ENCODE results near the gene MAMLD1. TPM values are rescaled to one million over a fixed set of nuclear protein-coding genes. Genes with fewer than 3 reads are reported as not detected.

The MAMLD1 gene
- total RNA-seq, 2 donors from 2014 or later: 0.56 to 3.3 TPM

DNA sequence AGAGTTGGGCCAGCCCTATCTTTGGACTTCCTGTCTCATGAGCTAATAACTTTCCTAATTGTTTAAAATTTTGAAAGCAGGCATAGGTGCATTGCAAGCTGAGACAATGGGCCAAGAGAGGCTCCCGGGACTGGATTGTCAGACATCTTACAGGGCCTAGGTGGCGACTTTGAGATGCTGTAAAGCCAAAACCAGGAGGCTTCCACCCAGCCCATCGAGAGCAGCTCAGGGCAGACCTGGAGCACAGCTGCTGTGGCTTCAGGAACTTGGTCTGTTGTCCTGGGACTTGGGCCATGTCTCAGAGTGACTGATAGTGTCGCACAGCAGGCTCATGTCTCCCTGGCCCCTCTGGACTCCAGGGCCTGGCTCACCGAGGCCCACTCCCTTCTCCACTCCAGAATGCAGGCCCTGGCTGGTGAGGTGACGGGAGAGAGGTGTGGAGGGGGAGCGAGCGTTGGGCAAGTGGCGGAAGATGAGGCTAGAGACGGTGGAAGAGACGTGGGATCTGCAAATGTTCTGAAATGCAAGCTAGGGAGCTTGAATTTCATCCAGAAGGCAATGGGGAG, 181.2 kb downstream of the MAMLD1 start:
- no peaks in the 10 kb centered on the region for H3K27me3 ChIP-seq
- peaks cover 0 to 17% of the 10 kb centered on the region in 2 donors for H3K4me1 ChIP-seq
- H3K27ac ChIP-seq: peak overlapping the region in 1 of 2 donors; percentile 1
- DNase-seq (ENCODE audit: low spot score): no peak
- H3K4me3 ChIP-seq: no peak overlapping the region
- TF ChIP-seq, protein P1, sequence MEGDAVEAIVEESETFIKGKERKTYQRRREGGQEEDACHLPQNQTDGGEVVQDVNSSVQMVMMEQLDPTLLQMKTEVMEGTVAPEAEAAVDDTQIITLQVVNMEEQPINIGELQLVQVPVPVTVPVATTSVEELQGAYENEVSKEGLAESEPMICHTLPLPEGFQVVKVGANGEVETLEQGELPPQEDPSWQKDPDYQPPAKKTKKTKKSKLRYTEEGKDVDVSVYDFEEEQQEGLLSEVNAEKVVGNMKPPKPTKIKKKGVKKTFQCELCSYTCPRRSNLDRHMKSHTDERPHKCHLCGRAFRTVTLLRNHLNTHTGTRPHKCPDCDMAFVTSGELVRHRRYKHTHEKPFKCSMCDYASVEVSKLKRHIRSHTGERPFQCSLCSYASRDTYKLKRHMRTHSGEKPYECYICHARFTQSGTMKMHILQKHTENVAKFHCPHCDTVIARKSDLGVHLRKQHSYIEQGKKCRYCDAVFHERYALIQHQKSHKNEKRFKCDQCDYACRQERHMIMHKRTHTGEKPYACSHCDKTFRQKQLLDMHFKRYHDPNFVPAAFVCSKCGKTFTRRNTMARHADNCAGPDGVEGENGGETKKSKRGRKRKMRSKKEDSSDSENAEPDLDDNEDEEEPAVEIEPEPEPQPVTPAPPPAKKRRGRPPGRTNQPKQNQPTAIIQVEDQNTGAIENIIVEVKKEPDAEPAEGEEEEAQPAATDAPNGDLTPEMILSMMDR (IDR thresholded peaks at IDR 0.05): no peak
- no peaks in the 10 kb centered on the region for H3K9me3 ChIP-seq
- H3K36me3 ChIP-seq: no peaks in the 10 kb centered on the region

DNA sequence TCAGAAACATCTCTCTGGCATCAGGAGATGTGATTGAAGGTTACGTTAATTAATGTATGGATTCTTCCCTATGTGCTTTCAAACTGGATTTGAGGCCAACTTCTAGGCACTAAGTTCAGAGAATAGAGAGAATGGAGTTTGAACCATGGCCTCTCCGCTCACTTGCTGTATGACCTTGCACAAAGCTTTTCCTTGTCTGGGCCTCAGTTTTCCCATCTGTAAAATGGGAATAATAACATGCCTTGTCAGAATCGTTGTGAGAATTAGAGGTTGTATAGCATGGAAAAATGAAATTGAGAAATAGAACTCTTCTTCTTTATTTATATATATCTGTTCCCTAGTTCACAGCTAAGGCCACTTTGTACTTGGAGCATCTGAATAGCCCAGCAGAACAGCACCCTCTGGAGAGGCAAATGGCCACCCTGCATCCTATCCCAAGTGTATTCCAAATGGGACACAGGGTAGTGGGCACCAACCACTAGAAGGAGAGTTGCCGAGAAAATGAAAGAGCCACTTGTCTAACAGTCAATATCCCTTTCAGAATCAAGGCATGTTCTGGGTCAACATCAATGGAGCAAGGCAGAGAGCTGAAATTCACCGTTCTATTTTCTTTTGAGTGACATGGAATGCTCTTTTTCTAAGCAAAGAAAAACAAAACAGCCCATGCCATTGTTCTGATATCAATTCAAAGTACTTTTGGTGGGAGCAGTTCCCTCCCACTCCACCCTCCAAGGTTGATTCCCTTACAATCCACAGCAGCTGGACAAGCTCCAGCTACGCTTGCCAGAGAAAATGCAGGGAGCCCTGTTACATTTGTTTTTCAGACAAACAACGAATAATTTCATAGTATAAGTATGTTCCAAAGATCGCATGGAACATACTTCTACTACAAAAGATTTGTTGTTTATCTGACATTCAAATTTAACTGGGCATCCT, 182.0 kb downstream of the MAMLD1 start:
- Histone ChIP-seq H3K4me3 (no peak overlapping the region), H3K9me3 (no peaks in the 10 kb centered on the region), H3K4me1 (peaks cover 0 to 17% of the 10 kb centered on the region in 2 donors), H3K36me3 (no peaks in the 10 kb centered on the region), H3K27me3 (no peaks in the 10 kb centered on the region), H3K27ac (peak overlapping the region in 1 of 2 donors; percentile 1)
- TF ChIP-seq, protein P1 (IDR thresholded peaks at IDR 0.05): no peak
- no peak for DNase-seq (ENCODE audit: low spot score)

DNA sequence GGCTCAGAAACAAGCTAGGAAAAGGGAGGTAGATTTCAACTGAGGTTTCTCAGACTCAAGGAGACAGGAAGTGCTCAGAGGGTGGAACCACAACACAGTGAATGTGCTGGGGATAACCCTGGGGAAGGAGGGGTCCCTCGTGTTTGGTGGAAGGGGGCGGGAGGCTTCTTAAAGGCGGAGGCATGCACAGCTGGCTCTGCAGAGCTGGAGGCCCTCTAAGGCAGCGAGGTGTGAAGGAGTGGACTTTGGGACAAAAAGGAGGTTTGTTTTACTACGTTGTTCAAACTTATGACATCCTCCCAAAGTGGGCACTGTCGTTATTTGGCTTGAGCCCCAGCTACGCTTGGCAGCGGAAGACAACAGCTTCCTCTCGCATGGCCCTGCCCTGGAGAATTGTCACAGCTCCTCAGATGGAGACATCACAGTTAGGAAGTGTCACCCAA, 183.6 kb downstream of the MAMLD1 start:
- peaks cover 0 to 17% of the 10 kb centered on the region in 2 donors for H3K4me1 ChIP-seq
- DNase-seq (ENCODE audit: low spot score): no peak
- H3K27me3 ChIP-seq: no peaks in the 10 kb centered on the region
- H3K27ac ChIP-seq: peak overlapping the region; percentile 68 to 73
- TF ChIP-seq, protein P1 (IDR thresholded peaks at IDR 0.05): no peak
- no peaks in the 10 kb centered on the region for H3K9me3 ChIP-seq
- H3K36me3 ChIP-seq: no peaks in the 10 kb centered on the region
- H3K4me3 ChIP-seq: no peak overlapping the region

DNA sequence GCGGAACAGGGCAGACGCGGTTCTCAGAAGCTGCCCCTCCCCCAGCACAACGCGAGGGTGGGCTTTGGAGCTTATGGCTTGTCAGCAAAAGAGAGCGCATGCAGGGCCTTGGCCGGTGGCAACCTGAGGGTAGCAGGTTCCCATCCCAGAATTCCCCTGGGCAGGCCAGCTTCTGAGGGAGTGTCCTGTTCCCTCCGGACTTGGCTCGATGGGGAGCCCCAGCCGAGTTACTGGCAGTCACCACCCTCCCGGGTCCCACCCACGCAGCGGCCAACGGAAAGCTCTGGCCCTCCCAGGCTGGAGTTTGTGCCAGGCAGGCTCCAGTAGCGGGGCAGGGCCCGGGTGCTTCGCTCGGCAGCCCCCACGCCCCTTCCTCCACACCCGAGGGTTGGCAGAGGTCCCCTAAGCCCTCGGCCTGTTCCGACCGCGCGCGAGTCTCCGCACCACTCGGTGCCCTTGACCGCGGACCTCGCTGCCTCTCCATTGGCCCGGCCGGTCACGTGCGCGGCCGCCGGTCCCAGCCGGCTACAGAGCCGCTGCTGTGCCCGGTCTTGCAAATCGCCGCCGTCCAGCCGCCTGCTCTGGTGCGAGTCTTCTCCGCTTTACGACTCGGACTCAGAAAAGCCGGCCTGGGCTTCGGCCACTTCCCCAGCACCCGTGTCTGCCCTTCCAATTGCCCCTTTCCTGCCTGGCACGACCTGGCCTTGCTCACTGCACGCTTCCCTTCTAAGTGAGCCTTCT, 184.4 kb downstream of the MAMLD1 start:
- peaks cover 0 to 17% of the 10 kb centered on the region in 2 donors for H3K4me1 ChIP-seq
- H3K9me3 ChIP-seq: no peaks in the 10 kb centered on the region
- no peaks in the 10 kb centered on the region for H3K27me3 ChIP-seq
- peak; percentile 75 for DNase-seq (ENCODE audit: low spot score)
- TF ChIP-seq, protein P1 (IDR thresholded peaks at IDR 0.05): no peak
- H3K27ac ChIP-seq: peak overlapping the region; percentile 68 to 73
- no peaks in the 10 kb centered on the region for H3K36me3 ChIP-seq
- H3K4me3 ChIP-seq: peak overlapping the region; percentile 4 to 38

DNA sequence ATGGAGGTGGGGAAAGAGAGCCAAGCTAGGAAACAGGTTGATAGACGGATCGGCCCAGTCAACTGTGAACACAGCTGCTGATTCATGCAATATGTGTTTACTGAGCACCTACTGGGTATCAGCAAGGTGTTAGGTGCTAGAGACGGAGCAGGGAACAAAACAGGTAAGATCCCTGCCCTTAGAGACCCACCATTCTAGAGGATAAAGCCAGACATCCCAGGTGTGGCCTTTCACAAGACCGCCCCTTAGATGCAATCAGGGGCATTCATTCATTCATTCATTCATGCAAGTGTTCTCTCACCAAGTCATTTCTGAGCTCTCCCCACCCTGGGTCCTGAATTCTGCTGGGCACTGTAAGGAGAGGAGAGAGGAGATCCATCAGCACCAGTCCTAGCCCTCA, 185.1 kb downstream of the MAMLD1 start:
- peak overlapping the region in 1 of 2 donors; percentile 38 for H3K4me3 ChIP-seq
- no peak for DNase-seq (ENCODE audit: low spot score)
- H3K27ac ChIP-seq: peak overlapping the region; percentile 68 to 73
- TF ChIP-seq, protein P1 (IDR thresholded peaks at IDR 0.05): no peak
- peaks cover 0 to 17% of the 10 kb centered on the region in 2 donors for H3K4me1 ChIP-seq
- H3K27me3 ChIP-seq: no peaks in the 10 kb centered on the region
- no peaks in the 10 kb centered on the region for H3K36me3 ChIP-seq
- no peaks in the 10 kb centered on the region for H3K9me3 ChIP-seq
